ENCODE data around the gene RBMS3.

RBMS3 gene

DNA sequence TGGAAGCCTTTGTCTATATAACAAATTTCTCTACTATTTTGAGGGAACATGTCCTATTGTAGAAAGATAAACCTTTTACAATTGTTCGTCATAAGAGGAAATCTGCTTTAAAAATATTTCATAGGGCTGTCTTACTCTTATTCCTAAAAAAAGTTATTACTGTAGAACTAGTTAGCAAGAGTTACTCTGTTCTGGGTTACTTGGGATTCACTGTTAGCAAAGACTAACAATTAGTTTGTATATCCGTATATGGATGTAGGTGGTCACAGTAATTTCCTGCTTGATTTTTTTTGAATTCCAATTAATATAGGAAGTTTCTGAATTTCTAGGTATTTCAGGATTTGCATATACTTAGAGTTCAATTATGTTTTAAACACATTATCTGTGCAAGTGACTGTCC lies 413.5 kb downstream of the RBMS3 start:
- DNase-seq = no peak

DNA sequence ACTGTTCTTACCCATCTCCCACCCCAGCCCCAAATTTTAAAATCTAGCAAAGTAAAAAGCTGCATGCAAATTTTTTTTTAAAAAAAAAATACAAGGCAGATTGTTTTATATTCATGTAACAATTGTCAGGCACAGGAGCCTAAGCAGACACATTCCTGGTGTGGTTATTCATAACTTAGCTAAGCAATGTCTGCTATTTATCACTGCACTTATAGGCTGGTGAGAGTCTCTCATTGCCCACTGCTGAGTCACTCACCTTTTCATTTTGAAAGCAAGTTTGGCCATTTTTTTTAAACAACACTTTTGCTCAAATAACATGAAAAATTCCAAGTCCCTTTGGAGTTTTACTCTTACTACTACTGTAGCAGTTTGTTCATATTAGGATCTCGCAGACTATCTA lies 413.9 kb downstream of the RBMS3 start:
- DNase-seq = no peak

DNA sequence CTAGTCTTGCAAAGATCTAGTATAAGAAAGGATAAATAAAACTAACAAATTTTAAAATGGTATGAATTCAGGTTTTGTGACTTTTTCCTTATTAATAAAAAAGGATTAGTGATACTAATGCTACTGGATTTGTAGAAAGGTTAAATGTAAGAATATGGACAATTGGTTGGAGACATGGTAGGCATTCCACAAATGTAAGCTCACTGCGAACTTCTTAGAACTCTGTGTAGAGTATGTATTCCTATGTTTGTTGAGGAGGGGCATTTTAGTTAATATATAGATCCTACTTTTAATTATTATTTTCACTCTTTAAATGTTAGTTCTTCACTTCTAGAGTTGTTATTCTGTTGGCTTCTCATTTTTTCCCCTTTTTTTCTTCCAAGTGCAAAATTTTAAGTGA lies 414.3 kb downstream of the RBMS3 start:
- DNase-seq = no peak

DNA sequence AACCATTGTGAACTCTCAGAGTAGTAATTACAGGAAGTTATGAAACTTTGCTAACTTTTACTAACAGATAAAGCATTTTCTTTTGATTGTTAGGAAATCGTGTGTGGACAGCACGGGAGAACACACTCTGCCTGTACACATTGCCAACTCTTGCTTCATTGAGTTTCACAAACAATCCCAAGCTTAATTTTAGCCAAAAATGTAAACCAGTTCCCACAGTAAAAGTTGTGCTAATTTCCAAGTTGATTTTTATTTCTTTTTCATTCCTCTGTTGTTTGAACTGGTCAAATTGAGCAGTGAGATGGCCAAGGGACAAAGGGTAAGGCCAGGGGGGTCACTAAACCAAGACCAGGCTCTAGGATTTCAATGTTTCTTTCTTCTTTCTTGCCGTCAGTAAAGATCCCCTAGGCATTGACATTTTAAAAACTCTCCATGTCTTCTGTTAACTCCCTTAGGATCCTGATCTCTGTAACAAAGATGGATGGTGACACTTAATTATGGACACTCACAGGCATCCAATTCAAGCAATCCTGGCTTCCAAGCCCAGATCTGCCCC lies 414.9 kb downstream of the RBMS3 start:
- peak in 1 of 4 experiments; percentile 4 for DNase-seq

DNA sequence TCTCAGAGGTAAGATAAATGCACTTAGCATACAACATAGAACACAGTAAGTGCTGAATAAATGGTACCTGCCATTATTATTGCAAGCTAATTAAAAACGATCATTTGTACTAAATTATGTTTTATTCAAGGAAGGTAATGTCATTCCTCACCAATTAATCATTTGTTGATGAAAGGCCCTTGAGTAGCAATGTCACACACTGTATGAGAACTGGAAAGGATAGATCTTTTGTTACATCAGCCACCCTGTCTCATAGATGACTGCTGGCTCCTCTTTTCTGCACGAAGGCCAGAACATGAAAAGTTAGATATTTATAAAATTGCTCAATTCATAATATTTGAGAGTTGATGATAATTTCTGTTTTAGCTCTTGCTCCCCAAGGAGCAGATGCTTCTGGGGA lies 415.4 kb downstream of the RBMS3 start:
- no peak for DNase-seq

DNA sequence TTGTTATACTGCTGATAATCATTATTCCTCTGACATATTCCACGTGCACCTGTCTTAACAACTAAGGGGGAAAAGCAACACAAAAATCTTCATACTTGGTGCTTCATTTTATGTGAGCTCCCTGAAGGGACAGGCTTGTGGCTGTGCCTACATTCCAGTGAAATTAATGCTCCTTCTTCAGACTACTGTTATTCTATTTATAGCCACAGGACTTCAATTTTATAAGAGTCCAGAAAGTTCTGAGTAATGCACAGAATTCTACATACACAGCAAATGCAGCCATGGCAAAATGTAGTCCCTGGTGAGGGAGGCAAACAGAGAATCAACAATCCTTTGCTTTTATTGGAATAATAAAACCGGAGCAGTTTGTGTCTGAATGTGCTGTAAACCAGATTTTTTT lies 417.1 kb downstream of the RBMS3 start:
- DNase-seq = no peak

DNA sequence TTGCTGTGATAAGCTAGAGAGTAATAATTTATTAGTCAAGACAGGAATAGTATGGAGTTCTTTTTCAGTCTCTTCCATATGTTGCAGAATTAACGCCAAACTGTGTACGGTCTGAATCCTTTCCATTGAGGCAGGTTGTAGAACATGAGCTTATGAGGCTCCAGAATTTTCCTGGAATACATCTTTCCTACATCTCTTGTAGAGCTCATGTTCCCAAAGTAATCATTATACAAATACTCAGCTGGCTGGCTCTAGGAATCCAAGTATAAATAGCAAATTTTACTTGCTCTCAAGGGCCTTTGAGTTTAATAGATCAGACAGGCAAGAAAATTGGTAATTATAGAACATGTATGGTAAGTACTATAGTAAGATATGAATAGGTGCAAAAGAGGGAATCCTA lies 419.4 kb downstream of the RBMS3 start:
- DNase-seq = no peak

DNA sequence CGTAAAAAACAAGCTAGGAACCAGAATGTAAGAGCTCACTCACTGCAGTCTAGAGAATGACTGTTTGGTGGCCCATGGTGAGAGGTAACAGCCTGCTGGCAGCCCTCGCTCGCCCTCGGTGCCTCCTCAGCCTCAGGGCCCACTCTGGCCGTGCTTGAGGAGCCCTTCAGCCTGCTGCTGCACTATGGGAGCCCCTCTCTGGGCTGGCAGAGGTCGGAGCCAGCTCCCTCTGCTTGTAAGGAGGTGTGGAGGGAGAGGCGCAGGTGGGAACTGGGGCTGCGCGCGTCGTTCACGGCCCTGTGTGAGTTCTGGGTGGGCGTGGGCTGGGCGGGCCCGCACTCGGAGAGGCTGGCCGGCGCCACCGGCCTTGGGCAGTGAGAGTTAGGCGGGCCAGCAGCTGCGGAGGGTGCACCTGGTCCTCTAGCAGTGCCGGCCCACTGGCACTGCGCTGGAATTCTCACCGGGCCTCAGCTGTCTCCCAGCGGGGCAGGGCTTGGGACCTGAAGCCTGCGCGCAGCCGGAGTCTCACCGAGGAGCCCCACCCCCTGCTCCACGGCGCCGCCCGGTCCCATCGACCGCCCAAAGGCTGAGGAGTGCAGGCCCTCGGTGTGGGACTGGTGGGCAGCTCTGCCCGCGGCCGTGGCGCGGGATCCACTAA lies 420.6 kb downstream of the RBMS3 start:
- DNase-seq = no peak

DNA sequence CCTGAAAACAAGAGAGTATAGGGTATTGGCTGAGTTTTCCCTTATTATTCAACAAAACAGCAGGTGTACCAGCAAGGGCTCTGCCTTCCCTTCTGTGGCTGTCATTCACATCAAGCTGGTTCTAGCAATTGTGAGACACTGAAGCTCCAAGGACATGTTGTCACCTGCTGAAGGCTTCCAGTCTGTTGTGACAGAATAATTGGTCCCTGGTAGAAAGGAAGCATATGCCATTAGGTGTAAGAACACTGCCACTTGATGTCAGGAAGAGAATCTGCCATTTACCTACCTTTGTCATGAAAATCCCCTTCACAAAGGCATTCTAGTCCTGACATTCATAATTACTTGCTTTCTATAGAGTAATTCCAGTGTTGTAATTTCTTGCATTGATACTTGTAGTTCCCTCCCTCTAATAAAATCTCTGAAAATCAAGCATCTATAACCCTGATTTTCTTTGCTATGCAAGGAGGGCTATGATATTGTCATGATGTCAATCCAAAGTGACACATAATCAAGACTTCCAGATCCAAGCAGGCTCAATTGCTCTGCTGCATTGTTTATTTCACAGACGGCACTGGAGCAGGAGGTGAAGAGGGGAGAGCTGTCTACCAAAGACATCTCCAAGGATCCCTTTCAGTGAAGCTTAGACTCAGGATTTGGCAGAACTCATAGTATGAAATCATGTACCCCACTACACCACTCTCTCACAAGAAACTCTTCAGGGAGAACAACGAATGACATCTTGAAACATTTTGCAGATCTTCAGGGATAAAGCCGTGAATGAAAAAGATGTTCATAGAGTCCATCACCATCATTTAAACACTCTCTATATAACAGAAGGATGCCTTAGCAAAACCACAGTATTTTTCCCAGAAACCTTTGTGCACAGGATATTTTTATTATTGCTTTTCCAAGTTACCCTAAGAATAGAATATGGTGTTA lies 425.3 kb downstream of the RBMS3 start:
- DNase-seq = no peak

DNA sequence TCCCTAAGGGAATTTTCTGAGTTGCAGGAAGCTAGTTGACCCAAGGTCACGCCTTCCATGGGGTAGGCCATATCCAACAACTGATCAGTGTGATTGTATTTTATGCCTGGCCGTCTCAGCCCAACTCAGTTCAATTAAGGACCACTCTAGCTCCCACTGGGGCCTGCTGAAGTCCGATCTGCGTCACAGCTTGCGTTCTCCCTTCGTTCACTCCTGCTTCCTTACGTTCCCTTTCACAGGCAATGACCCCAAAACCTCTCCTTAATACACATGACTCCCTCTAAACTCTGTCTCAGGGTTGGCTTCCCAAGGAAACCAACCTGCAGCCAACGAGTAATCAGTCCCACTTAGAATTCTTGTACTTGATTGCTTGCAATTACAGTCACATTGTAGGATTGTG lies 428.0 kb downstream of the RBMS3 start:
- DNase-seq = no peak

DNA sequence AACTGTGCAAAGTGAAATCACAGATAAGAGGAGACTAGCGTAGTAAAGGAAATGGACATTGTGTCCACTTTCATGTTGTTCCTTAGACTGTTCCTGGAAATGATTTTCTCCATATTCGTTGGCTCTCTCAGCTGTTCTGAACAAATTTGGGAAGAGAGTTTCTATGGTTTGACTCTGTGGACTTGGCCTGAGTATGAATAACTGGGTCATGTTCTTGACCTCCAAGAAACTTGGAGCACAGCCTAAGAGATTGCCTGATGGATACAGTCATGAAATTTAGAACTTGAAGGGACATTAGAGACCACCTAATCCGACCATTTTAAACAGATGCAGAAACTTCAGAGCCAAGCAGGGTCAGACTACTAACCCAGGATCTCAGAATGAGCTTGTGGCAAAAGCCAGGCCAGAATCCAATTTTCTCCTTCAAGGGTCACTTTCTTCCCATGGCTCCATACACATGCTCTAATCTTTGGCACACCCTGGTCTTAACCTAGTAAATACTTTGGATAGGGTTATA lies 430.4 kb downstream of the RBMS3 start:
- DNase-seq = no peak

DNA sequence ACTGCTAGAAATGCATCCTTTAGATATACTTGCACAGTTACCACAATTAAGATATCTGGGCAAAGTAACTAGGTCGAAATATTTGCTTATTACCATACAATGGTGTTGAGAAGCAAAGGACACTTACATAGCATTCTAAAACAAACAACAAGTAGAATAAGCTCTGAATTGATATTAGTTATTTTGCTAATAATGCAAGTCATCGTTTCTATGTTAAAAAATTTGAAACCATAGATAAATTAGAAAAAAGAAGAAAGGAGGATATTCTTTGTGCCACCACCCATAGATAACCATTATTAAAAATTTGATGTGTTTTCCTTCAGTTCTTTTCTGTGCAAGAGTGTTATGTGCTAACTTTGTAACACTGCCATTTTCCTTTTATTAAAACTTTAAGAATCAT lies 435.3 kb downstream of the RBMS3 start:
- DNase-seq = no peak

DNA sequence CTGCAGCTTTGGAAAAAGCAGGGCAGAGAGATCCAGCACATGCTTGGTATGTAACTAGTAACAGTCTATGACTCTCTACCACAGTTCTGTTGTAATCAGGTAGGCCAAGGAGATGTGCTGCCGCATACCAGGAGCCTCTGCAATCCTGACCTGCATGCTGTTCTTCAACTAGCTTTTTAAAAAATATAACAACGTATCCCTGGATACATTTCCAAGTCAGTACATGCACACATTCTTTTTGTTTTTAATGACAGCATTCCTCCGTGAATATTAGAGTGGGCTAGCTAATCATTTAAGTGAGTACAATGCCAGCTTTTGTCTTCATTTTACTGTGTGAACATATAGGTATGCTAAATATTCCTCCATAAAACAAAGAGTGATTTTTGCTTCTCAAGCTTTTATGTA lies 437.8 kb downstream of the RBMS3 start:
- no peak for DNase-seq

DNA sequence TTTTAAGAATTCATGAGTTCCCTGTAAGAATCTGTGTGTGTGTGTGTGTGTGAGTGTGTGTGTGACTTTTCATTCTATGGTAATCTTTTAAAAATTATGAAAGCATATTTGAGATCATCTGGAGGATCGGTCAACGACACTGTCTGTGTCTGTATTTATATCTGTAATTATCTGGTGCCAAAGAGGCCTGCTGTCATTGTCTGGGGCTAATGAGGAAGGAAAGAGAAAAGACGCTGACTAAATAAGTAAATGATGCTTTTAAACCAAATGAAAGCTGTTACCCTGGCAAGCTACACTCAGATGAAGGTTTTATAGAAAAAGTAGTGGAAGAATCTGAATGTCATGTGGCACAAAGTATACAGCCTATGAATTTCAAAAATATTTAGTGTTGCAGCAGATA lies 439.8 kb downstream of the RBMS3 start:
- no peak for DNase-seq

DNA sequence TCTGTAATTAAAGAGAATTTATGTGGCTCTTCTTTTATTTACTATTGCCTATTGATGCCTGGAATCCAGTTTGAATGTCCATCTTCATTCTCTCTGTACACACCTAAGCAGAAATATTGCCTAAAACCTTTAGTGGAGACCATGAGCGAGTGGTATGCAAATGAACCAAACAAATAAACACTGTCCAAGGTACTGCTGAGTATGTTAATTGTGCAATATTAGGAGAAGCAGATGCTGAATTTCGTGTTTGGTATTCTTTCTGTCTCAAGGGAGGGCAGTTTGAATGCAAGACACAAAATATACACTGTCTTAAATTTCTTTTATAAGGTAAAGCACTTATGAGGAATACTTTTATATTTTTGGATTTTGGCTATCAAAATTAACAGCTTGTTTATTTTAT lies 440.9 kb downstream of the RBMS3 start:
- no peak for DNase-seq

DNA sequence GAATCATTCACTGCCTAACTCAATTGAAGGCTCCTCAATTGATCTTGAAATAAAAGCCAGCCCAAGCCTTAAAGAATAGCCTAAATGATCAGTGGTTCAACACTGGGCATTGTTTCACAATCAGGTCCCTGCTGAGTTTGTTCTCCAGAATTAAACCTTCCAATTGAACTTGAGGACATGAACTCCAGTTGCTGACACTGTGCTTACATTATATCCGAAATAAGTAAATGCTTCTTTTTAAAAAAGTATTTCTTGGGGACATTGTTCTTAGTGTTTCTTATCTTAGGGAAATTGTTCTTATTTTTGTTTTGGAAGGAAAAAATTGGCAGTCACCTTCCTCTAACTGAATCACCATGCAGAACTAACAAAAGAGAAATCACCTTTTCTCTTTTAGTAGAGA lies 450.2 kb downstream of the RBMS3 start:
- DNase-seq = no peak

DNA sequence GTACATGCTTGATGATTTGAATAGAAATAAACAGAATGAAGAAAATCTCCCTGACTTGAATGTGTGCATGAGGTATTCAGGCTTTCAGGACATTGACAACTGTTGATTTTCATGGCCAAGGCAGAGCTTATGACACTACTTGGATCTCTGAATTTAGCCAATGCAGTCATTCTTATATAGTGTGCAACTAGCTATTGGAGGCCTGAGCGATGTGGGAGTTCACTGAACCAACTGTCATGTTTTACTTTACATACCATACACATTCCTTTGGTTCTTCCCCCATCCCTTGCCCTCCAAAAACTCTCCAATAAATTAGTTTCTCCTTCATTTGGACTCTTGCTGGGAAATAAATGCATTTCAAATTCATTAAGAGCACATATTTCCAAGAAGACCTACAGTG lies 460.4 kb downstream of the RBMS3 start:
- no peak for DNase-seq

DNA sequence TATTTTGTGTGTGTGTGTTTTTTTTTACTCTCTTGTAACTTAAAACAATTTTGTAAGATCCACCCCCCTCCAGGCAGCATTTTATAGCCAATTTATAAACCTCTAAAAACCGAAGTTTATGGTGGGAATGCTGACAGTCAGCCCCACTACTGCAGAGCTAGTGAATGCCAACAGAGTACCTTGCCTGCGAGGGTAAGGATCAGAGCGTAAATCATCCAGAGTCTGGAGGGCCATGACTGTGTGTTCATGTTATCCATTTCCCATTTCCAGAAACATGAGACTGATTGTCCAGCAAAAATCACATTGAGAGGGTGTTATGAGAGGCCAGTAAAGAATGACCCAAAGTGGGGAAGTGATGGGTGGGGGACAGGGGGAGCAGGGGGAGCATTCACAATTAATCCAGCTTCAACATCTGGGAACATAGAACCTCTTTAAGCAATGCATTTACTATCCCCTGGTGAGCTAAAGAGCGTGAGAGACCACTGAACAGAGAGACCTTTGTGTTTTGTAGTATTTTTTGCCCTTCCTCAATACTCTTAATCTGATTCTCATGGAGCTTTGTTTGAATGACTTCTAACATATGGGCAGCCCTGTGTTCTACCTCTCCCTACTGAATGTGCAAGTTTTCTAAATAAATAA lies 464.5 kb downstream of the RBMS3 start:
- no peak for DNase-seq

DNA sequence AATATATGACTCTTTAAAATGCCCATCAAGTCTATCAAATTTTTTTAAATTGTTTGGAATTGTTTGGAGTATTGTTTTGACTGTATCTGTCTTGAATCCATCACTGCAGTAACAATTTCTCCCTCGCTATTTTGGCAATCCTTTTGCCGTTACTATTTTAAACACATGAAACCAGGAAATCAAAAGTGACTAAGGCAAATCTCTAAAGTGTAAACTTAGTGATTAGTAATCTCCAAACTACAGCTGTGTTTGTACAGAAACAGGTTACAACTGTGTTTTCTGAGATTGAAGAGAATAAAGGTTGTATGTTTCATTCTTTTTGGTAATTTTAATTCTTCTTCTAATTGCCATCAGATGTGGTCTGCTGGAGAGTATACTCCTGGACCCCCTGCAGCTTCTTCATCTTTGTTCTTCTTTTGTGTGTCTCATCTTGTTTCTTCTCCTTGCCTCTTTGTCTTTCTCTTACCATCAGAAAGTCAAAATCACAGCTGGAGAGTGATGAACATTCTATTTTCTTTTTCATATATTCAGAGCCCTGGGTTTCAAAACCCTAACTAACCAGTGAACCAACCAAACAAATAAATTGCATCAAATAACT lies 465.4 kb downstream of the RBMS3 start:
- DNase-seq = no peak

DNA sequence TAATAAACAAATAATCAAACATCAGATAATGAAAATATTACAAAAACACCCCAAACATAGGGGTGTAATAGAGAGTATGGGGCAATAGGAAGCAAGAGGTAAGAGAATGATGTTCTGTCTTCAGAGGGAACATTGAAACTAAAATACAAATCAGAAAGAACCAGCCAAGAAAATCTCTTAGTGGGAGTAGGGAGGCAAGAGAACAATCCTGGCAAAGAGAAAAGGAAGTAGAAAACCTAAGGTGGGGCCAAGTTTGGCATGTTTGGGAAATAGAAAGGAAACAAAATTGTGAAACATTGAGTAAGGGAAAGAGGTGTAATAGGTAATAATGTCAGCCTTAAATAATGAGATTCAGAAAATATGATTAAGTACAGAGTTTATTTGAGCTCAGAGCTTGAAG lies 467.1 kb downstream of the RBMS3 start:
- DNase-seq = no peak

DNA sequence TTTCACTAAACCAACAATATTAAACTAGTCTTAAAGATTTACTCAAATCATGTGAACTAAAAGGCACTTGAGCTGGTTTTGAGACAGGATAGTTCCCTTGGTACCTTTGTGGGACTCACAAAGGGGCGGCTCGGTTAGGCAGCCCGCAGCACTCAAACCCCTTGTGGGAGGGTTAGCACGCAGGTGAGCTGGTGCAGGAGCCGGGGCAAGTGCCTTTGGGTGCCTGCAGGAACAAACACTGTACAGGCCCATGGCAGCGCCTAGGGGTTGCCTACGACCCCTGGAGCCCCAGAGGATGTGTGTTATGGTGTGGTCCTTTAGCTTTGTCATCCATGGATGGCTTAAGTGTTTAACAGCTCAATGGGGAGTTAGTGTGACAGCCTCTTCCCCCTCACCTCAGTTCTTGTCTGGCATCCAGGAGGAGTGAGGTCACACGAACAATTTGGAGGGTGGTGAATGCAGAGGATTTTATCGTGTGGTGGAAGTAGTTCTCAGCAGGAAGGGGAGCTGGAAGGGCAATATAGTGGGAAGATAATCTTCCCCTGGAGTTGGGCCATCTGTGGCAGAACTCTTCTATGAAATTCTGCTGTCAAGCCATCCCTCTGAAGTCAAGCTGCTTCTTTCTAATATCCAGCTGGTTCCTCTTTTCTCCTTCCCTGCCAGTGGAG lies 470.9 kb downstream of the RBMS3 start:
- no peak for DNase-seq

DNA sequence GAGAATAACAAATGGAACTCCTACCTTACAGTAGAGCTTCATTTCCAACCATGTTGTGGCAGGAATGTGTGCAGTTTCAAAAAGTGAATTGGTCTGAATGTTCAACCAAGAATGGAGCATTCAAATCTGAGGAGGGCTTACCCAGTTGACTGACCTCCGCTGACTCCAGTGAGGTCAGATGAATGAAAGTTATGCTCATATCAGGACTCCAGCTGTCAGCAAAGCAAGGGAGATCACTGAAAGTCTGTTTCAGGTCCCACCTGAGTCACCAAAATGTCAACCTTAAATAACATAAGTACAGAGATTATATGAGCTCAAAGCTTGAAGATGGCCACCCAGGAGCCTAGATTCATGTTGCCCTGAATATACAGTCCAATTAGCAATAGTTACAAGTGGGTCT lies 473.5 kb downstream of the RBMS3 start:
- DNase-seq = no peak
